NCI-H2227 (cell line): ENCODE results near the gene ACBD5.

ENCODE experiments used
- DNase-seq: peaks from one replicate; lab custom pipeline; 2025; ENCODE audit not compliant: unreplicated experiment; lab: John Stamatoyannopoulos, UW

The ACBD5 gene

DNA sequence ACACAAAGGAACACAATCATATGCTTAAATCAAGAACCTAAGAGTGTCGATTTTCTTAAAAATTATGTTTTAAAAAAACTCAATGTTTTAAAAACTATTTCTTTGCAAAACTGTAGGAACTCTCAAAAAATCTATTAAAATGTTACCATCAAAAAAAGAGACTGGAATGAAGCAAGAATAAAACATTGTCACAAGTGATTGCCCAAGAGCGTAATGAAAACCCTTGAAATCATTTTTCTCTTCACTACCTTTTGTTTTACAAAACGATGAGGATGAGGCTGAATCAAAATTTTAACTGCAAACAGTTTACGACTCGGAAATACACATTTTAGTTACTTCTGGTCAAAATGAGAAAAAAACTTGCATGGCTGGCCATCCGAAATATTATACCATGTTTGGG lies 87.3 kb downstream of the ACBD5 start:
- no peak for DNase-seq

DNA sequence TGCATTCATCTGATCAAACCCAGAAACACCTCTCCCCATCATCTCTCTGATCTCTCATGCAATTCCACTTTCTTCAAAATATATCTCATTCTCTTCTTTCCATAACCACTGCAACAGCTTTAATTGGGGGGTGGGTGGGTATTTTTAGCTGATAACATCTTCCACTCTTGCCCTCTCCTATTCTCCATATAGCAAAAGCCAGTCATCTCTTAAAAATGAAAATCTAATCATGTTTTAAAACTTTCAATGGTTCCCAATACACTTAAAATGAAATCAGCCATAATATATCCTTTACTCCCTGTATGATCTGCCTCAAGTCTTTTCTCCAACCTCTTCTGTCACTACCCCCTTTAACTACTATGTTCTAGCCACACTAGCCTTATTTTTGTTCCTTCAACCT lies 87.9 kb downstream of the ACBD5 start:
- no peak for DNase-seq

- no peak for DNase-seq
These were observed 90.3 kb downstream of the ACBD5 start for GRCh38 chr10:27150261-27150660.

GRCh38 chr10:27147701-27148100 lies 92.9 kb downstream of the ACBD5 start:
- DNase-seq, result no peak

DNA sequence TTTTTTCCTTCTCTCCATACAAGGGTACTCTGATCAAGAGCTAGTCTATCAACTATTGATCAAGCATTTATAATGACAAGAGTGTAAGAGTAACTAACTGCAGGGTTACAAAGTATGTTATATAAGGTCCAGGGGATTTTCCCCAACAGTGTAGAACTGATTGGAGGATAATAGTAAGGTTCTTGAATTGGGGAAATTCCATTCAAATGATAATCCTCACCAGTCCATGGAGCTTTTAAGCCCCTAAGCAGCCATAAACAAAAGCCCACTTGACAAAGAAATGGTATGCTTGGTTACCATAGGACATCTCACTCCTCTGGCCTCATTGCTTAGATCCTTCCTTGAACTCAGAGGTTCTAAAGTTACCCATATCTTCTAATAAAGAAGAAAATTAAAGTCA lies 94.7 kb downstream of the ACBD5 start:
- no peak for DNase-seq
